ENCODE measurements around the gene IGLL5.

The IGLL5 gene

DNA sequence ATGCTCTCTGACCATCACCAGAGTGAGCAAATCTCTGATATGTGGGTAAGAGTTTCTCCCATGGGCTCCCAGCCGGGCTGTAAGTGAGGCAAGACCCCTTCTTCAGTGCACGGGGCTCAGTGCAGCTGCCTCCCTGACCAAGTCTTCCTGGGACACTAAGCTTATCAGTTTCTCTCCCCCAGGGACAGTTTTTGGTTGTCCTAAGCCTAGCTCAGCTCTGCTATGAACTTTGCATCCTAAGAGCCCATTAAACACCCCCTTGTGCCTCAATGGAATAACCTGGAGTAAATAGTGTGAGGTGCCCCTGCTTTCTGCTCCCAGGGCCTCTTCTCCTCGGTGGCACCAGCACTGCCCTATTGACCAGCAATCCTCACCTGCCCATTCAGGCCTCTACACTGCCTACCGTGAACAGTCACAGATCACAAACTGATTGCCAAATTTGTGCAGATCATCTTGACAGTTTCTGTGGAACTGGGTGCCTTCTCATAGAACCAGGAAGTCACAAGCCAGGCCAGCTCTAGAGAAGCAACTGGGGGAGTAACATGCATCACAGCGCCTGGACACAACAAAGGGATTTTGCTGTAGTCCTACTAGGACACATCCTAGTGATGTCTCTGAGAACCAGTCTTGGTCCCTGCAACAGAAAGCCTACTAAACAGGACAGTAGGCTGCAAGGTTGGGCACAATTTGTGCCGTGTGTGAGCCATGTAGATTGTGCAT, 19.5 kb upstream of the IGLL5 start:
- ChIA-PET POLR2A (no interaction called here), CTCF (interaction anchor here (1.1 kb wide), 1 partner anchor 13 kb away, joined by 3 read pairs; no protein-coding TSS in a partner anchor)
- TF ChIP-seq, protein P1, sequence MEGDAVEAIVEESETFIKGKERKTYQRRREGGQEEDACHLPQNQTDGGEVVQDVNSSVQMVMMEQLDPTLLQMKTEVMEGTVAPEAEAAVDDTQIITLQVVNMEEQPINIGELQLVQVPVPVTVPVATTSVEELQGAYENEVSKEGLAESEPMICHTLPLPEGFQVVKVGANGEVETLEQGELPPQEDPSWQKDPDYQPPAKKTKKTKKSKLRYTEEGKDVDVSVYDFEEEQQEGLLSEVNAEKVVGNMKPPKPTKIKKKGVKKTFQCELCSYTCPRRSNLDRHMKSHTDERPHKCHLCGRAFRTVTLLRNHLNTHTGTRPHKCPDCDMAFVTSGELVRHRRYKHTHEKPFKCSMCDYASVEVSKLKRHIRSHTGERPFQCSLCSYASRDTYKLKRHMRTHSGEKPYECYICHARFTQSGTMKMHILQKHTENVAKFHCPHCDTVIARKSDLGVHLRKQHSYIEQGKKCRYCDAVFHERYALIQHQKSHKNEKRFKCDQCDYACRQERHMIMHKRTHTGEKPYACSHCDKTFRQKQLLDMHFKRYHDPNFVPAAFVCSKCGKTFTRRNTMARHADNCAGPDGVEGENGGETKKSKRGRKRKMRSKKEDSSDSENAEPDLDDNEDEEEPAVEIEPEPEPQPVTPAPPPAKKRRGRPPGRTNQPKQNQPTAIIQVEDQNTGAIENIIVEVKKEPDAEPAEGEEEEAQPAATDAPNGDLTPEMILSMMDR (IDR thresholded peaks at IDR 0.05; ENCODE audit: insufficient read depth, low read length, missing control alignments) = no peak
- H3K4me3 ChIP-seq (ENCODE audit: low read depth, low read length) = no peak overlapping the region
- DNase-seq (ENCODE audit: low read depth, low spot score) = no peak

DNA sequence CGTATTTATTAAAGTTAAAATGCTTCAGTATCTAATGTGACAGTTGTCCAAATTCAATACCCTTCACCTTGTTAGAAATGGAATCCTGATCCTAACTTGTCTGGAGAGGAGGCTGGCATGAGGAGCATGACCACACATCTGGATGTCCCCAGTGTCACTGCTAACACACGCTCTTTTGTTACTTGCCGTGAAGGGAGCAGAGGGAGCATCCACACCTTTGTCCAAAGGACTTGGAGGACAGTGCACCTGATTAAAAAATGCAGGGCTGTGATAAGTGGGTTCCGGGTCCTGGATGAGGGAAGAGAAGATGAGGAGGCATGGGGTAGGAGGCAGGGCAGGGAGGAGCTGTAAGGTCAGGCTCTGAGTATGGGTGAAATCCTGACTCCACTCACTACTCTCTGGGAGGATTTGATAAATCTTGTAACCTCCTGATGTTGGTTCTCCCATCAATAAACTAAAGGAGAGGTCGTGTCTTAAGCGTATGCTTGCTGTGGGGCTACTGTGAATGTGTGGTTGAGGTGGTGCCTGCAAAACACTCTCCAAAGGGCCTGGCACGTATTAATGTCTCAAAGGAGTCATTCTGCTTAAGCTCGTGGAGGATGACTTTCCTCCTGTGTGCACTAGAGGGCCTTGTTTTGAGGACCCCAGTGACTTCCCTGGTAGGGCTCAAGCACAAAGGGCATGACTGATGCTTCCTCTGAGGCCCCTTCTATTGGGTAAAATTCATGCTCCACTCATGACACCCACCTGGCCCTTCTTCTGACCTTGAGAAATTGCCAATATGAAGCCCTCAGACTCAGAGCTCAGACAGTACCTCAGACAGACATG, 16.8 kb upstream of the IGLL5 start:
- H3K4me3 ChIP-seq (ENCODE audit: low read depth, low read length) = no peak overlapping the region
- ChIA-PET CTCF (interaction anchor here (0.7 to 1.4 kb wide), 2 partner anchors 21 to 22 kb away, joined by 3 read pairs; no protein-coding TSS in a partner anchor), POLR2A (no interaction called here)
- TF ChIP-seq, protein P1 (IDR thresholded peaks at IDR 0.05; ENCODE audit: insufficient read depth, low read length, missing control alignments) = no peak
- DNase-seq (ENCODE audit: low read depth, low spot score) = no peak

DNA sequence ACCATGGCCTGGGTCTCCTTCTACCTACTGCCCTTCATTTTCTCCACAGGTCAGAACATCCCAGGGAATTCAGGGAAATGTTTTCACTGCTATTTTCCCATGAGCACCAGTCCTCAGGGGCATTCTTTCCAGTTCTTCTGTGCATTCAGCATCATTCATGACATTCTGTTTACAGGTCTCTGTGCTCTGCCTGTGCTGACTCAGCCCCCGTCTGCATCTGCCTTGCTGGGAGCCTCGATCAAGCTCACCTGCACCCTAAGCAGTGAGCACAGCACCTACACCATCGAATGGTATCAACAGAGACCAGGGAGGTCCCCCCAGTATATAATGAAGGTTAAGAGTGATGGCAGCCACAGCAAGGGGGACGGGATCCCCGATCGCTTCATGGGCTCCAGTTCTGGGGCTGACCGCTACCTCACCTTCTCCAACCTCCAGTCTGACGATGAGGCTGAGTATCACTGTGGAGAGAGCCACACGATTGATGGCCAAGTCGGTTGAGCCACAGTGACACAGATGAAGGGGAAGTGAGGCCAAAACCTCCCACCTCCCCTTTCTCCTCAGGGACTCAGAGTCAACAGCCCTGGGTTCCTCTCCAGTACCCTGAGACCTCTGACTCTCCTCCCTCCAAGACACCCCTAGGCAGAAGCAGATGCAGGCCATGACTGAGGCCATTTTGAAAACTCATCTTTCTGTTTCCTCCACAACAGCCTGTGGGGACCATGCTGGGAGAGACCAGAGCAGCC, 15.9 kb upstream of the IGLL5 start:
- H3K4me3 ChIP-seq (ENCODE audit: low read depth, low read length) = no peak overlapping the region
- TF ChIP-seq, protein P1 (IDR thresholded peaks at IDR 0.05; ENCODE audit: insufficient read depth, low read length, missing control alignments) = no peak
- POLR2A ChIA-PET = no interaction called here
- CTCF ChIA-PET = interaction anchor here (0.7 to 1.4 kb wide), 2 partner anchors 21 to 23 kb away, joined by 3 read pairs; no protein-coding TSS in a partner anchor
- DNase-seq (ENCODE audit: low read depth, low spot score) = no peak

DNA sequence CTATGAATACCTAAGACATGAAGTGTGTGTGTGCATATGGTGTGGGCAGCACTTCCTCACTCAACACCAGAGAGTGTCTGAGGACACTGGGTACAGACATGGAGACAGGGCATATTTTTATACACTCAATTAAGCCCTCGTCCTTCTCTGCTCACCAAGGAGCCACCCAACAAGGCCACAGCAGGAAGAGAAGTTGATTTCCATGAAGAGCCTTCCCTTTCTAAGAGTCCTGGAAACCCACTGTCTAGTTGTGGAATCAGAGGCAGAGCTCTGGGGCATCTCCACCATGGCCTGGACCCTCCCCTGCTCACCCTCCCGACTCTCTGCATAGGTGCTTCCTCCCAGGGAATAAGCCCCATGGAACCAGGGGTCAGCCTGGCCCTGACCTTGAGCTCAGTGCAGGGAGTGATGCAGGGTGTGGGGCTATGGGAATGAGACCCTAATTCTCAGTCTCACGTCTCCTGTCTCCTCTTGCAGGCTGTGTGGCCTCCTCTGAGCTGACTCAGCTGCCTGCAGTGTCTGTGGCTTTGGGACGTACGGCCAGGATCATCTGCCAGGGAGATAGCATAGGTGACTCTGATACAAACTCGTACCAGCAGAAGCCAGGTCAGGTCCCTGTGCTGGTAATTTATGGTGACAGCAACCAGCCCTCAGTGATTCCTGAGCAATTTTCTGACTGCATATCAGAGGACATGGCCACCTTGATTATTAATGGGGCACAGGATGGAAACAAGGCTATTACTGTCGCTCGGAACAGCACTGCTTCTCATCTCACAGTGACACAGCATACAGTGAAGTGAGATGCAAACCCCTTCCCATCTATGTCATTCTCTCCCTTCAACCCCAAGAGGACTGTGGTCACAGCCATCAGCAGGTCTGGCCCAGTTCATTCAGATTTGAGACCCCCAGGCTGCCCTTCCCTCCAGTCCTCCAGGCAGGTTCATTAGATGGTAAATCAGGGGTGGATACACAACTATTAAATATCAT, 14.6 kb upstream of the IGLL5 start:
- no peak for DNase-seq (ENCODE audit: low read depth, low spot score)
- CTCF ChIA-PET = interaction anchor here (1.2 to 2.0 kb wide), 2 partner anchors 15 to 24 kb away, joined by 3 to 7 read pairs; no protein-coding TSS in a partner anchor
- H3K4me3 ChIP-seq (ENCODE audit: low read depth, low read length) = no peak overlapping the region
- TF ChIP-seq, protein P1 (IDR thresholded peaks at IDR 0.05; ENCODE audit: insufficient read depth, low read length, missing control alignments) = no peak
- POLR2A ChIA-PET = no interaction called here

DNA sequence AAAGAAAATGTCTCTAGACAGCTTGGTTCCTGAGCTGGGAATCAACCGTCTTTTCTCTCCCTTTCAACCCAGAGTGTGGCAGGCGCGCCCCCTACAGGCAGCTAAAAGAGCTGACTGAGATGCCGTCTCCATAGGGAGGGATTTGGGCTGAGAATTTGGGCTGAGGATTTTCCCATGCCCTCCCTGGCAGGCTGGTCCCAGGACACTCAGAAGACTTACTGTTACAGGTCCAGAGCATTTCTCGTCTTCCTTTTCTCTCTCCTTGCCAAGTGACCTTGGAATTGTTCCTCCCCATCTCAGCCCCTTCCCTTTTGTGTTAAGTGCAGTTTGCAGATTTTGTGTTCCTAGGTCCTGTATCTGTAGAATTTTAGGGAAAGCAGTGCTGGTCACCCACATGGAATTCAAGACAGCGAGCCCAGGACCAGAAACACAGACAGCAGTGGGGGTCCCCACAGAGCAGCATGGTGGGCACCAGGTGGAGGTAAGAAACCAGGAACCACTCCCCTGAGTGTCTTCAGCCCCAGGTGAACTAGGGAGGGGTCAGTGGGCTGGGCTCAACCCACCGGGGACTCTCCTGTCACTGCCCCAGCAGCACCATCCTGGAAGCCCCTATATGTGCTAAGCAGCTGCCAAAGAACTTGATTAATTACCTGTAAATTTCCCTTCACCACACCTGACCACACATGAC, 9.9 kb upstream of the IGLL5 start:
- TF ChIP-seq, protein P1 (IDR thresholded peaks at IDR 0.05; ENCODE audit: insufficient read depth, low read length, missing control alignments) = peak; percentile 81
- CTCF ChIA-PET = interaction anchor here (0.7 to 3.2 kb wide), 7 partner anchors 20 to 107 kb away, joined by 3 to 10 read pairs (median 3); no protein-coding TSS in a partner anchor
- no peak overlapping the region for H3K4me3 ChIP-seq (ENCODE audit: low read depth, low read length)
- POLR2A ChIA-PET = no interaction called here
- DNase-seq (ENCODE audit: low read depth, low spot score) = no peak

Data from AG04449 (cell line).